Neural progenitor cell (in vitro differentiated cells): ENCODE results near the gene TBPL1. TPM values are rescaled to one million over a fixed set of nuclear protein-coding genes. Genes with fewer than 3 reads are reported as not detected.
A peak's percentile ranks its signal among the peaks of the same experiment; 100 is the strongest.

Source experiments
- DNase-seq: peaks from one replicate; pipeline ENCODE4 v3.0.0-alpha.2; 2016; ENCODE audit warnings: low spot score
- H2AFZ ChIP-seq: fragments of 200-600 bp; sonication (generic); replicated peaks from 2 replicates; pipeline ENCODE4 v1.6.1; 2016; ENCODE audit warnings: antibody characterized with exemption
- H3F3A ChIP-seq: fragments of 200-600 bp; sonication (generic); 2 replicates; pipeline ENCODE4 v1.6.1; 2016; ENCODE audit warnings: antibody characterized with exemption, low read depth
- H3K27ac ChIP-seq: fragments of 200-600 bp; sonication (generic); 2 replicates; pipeline ENCODE4 v1.5.1; 2016; ENCODE audit warnings: mild to moderate bottlenecking
- H3K27me3 ChIP-seq: fragments of 200-600 bp; sonication (generic); 2 replicates; pipeline ENCODE4 v1.6.1; 2016; ENCODE audit warnings: mild to moderate bottlenecking, moderate library complexity
- H3K36me3 ChIP-seq: fragments of 200-600 bp; sonication (generic); 2 replicates; pipeline ENCODE4 v1.5.1; 2016
- H3K4me1 ChIP-seq: fragments of 200-600 bp; sonication (generic); 2 replicates; pipeline ENCODE4 v1.6.1; 2016; ENCODE audit warnings: mixed run types
- H3K4me2 ChIP-seq: fragments of 200-600 bp; sonication (generic); 2 replicates; pipeline ENCODE4 v1.6.1; 2016
- H3K4me3 ChIP-seq: fragments of 200-600 bp; sonication (generic); 2 replicates; pipeline ENCODE4 v1.5.1; 2016
- H3K79me2 ChIP-seq: fragments of 200-600 bp; sonication (generic); 2 replicates; pipeline ENCODE4 v1.6.1; 2016; ENCODE audit warnings: low read depth
- H3K9ac ChIP-seq: fragments of 200-600 bp; sonication (generic); 2 replicates; pipeline ENCODE4 v1.6.1; 2016
- H3K9me3 ChIP-seq: fragments of 200-600 bp; sonication (generic); 2 replicates; pipeline ENCODE4 v1.5.1; 2016; ENCODE audit warnings: low read depth
- H4K20me1 ChIP-seq: fragments of 200-600 bp; sonication (generic); 2 replicates; pipeline ENCODE4 v1.6.1; 2016; ENCODE audit warnings: low read depth
- H3K27ac Mint-ChIP-seq: 3 replicates; pipeline ENCODE4 v1.8.0; 2021; ENCODE audit warnings: mixed read lengths
- H3K27me3 Mint-ChIP-seq: 2 replicates; pipeline ENCODE4 v1.8.0; 2022; ENCODE audit warnings: low read depth, mild to moderate bottlenecking, inconsistent platforms, moderate library complexity, mixed read lengths; ENCODE audit not compliant: insufficient read depth
- H3K36me3 Mint-ChIP-seq: 3 replicates; pipeline ENCODE4 v1.8.0; 2021; ENCODE audit warnings: mixed read lengths
- H3K4me1 Mint-ChIP-seq: 3 replicates; pipeline ENCODE4 v1.8.0; 2021; ENCODE audit warnings: mixed read lengths
- H3K4me3 Mint-ChIP-seq: 3 replicates; pipeline ENCODE4 v1.8.0; 2021; ENCODE audit warnings: mild to moderate bottlenecking, moderate library complexity, mixed read lengths
- H3K9me3 Mint-ChIP-seq: 3 replicates; pipeline ENCODE4 v1.8.0; 2020; ENCODE audit warnings: mixed read lengths
- EZH2 ChIP-seq: fragments of 200-600 bp; sonication (generic); IDR thresholded peaks from 2 replicates; pipeline ENCODE4 v1.6.1; 2017; ENCODE audit warnings: antibody characterized with exemption, mild to moderate bottlenecking, moderate library complexity
- EZH2phosphoT487 ChIP-seq: fragments of 200-600 bp; sonication (generic); IDR thresholded peaks from 2 replicates; pipeline ENCODE4 v1.6.1; 2017; ENCODE audit warnings: antibody characterized with exemption
- total RNA-seq: library from RNA; depleted of rRNA; stranded (reverse); fragments of >200 nt; gene quantifications from 2 replicates; pipeline ENCODE4 v1.2.3, GENCODE V29; 2015; ENCODE audit warnings: low replicate concordance
- TF ChIP-seq, protein P1 (sequence below): fragments of 200-600 bp; sonication (generic); IDR thresholded peaks from 2 replicates; pipeline ENCODE4 v1.5.1; 2017; ENCODE audit warnings: antibody characterized with exemption, mild to moderate bottlenecking

The TBPL1 gene
- total RNA-seq, 1 donor from 2014 or later, result 125 TPM

DNA sequence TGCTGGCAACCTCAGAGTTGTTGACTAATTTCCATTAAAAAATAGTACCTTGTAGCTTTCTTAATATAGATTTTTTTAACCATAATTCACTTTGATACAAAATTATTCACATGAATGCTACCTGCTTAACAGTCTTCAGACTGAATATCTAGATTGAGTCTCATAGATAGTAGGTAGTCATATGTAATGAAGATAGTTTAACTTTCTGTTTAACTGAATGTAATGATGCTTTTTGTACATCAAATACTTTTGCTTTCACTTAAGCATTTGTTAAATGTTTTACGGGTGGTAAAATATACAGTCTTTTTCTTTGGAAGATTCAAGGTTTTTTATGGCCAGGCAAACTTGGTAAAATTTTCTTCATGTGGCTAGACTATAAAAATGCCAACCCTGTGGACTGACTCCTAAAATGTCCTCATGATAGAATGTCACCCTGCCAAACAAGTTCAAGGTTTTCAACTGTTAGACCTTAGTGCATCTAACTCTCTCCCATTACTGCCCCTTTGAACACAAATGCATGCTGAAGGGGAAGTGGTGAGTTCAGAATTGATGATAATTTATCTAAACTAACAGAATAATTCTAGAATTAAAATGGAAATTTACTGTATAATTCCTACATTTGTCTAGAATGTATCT lies 16.4 kb downstream of the TBPL1 start:
- Mint-ChIP-seq H3K9me3 (peaks cover 3% of the 10 kb centered on the region), H3K27me3 (no peaks in the 10 kb centered on the region), H3K4me3 (no peak overlapping the region), H3K36me3 (no peaks in the 10 kb centered on the region), H3K4me1 (peaks cover 19% of the 10 kb centered on the region), H3K27ac (no peak overlapping the region)
- TF ChIP-seq, protein P1, sequence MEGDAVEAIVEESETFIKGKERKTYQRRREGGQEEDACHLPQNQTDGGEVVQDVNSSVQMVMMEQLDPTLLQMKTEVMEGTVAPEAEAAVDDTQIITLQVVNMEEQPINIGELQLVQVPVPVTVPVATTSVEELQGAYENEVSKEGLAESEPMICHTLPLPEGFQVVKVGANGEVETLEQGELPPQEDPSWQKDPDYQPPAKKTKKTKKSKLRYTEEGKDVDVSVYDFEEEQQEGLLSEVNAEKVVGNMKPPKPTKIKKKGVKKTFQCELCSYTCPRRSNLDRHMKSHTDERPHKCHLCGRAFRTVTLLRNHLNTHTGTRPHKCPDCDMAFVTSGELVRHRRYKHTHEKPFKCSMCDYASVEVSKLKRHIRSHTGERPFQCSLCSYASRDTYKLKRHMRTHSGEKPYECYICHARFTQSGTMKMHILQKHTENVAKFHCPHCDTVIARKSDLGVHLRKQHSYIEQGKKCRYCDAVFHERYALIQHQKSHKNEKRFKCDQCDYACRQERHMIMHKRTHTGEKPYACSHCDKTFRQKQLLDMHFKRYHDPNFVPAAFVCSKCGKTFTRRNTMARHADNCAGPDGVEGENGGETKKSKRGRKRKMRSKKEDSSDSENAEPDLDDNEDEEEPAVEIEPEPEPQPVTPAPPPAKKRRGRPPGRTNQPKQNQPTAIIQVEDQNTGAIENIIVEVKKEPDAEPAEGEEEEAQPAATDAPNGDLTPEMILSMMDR, result no peak
- TF ChIP-seq EZH2, result no peak
- no peak for TF ChIP-seq EZH2phosphoT487
- Histone ChIP-seq H3K4me1 (peaks cover 4% of the 10 kb centered on the region), H3K27ac (no peak overlapping the region), H3K4me2 (no peak overlapping the region), H3K79me2 (peaks cover 99% of the 10 kb centered on the region), H3K4me3 (no peak overlapping the region), H3K36me3 (no peaks in the 10 kb centered on the region), H3K9me3 (no peaks in the 10 kb centered on the region), H4K20me1 (peaks cover 4% of the 10 kb centered on the region), H3F3A (peaks cover 9% of the 10 kb centered on the region), H3K9ac (no peak overlapping the region), H2AFZ (no peak overlapping the region), H3K27me3 (no peaks in the 10 kb centered on the region)
- DNase-seq, result no peak

DNA sequence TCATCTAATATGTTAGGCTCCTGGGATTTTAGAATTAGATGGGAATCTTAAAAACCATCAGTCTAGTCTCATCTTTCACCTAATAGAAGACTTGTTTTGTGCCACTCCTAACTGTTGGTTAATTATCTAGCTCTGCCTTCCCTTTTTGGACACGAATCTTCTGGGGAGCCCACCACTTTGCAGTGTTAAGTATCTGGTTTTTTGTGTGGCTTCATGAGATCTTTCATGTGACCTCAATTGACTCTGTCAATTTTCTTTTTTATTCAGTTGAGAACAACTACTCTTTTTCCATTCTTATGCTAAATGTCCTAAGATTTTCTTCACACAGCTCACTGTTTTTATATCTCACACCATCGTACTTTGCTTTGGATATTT lies 16.9 kb downstream of the TBPL1 start:
- H3K9me3 ChIP-seq, result no peaks in the 10 kb centered on the region
- no peak overlapping the region for H3K4me2 ChIP-seq
- H3K4me1 ChIP-seq, result peaks cover 4% of the 10 kb centered on the region
- no peak overlapping the region for H3K27ac ChIP-seq
- Mint-ChIP-seq H3K4me3 (no peak overlapping the region), H3K27me3 (no peaks in the 10 kb centered on the region), H3K4me1 (peaks cover 19% of the 10 kb centered on the region), H3K9me3 (no peaks in the 10 kb centered on the region), H3K27ac (no peak overlapping the region), H3K36me3 (no peaks in the 10 kb centered on the region)
- H3K27me3 ChIP-seq, result no peaks in the 10 kb centered on the region
- peaks cover 4% of the 10 kb centered on the region for H4K20me1 ChIP-seq
- peaks cover 99% of the 10 kb centered on the region for H3K79me2 ChIP-seq
- peaks cover 9% of the 10 kb centered on the region for H3F3A ChIP-seq
- TF ChIP-seq, protein P1, result no peak
- TF ChIP-seq EZH2phosphoT487 (no peak), EZH2 (no peak)
- H3K9ac ChIP-seq, result no peak overlapping the region
- H3K36me3 ChIP-seq, result no peaks in the 10 kb centered on the region
- no peak overlapping the region for H2AFZ ChIP-seq
- no peak for DNase-seq
- H3K4me3 ChIP-seq, result no peak overlapping the region

DNA sequence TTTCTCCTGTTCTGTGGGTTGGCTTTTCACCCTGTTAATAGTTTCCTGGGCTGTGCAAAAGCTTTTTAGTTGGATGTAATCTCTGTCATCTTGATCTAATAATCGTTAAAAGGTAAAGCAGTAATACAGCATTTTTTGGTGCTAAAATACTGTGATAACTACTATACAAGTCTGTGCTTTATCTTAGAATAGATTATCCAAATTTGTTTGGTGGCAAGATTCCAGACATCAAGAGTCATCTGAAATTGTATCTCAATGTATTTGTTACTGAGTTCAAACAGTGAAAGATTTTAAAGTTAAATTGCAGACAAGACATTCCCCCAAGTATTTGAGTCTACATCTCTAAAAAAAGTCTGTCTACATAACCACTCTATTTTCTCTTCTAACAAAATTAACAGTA lies 18.8 kb downstream of the TBPL1 start:
- H3K27ac ChIP-seq, result peak overlapping the region; percentile 59
- no peaks in the 10 kb centered on the region for H3K36me3 ChIP-seq
- no peaks in the 10 kb centered on the region for H3K27me3 Mint-ChIP-seq
- H3K4me3 Mint-ChIP-seq, result no peak overlapping the region
- H3K4me3 ChIP-seq, result no peak overlapping the region
- peaks cover 8% of the 10 kb centered on the region for H3K4me1 ChIP-seq
- no peaks in the 10 kb centered on the region for H3K9me3 Mint-ChIP-seq
- no peak overlapping the region for H3K4me2 ChIP-seq
- H2AFZ ChIP-seq, result no peak overlapping the region
- peaks cover 99% of the 10 kb centered on the region for H3K79me2 ChIP-seq
- H3F3A ChIP-seq, result peaks cover 9% of the 10 kb centered on the region
- no peaks in the 10 kb centered on the region for H3K36me3 Mint-ChIP-seq
- H3K9me3 ChIP-seq, result no peaks in the 10 kb centered on the region
- H3K4me1 Mint-ChIP-seq, result peaks cover 13% of the 10 kb centered on the region
- H3K27ac Mint-ChIP-seq, result no peak overlapping the region
- H3K27me3 ChIP-seq, result no peaks in the 10 kb centered on the region
- H4K20me1 ChIP-seq, result peaks cover 4% of the 10 kb centered on the region
- no peak for TF ChIP-seq EZH2phosphoT487
- TF ChIP-seq, protein P1, result no peak
- TF ChIP-seq EZH2, result no peak
- H3K9ac ChIP-seq, result no peak overlapping the region
- DNase-seq, result no peak
